Retina (tissue), 1 donor: ENCODE data around the gene CHCHD3.
A peak's percentile ranks its signal among the peaks of the same experiment; 100 is the strongest.
"Not testable (repeated sequence)": the region's sequence is repeated elsewhere in the genome, so short reads cannot be mapped to it uniquely, and the experiment has no call there.

Source experiments
- DNase-seq: peaks from one replicate; pipeline ENCODE4 v3.0.0-alpha.2; 2016

Gene CHCHD3

GRCh38 chr7:132942701-132943100 lies 139.2 kb downstream of the CHCHD3 start:
- peak; percentile 42 for DNase-seq

- DNase-seq, result no peak
Measured at GRCh38 chr7:132941905-132942304, 140.0 kb downstream of the CHCHD3 start.

GRCh38 chr7:132941428-132941827 lies 140.5 kb downstream of the CHCHD3 start:
- no peak for DNase-seq

- no peak for DNase-seq
Measured at GRCh38 chr7:132940084-132940483, 141.8 kb downstream of the CHCHD3 start.

- no peak for DNase-seq
Measured at GRCh38 chr7:132939495-132939894, 142.4 kb downstream of the CHCHD3 start.

GRCh38 chr7:132937286-132937685 lies 144.6 kb downstream of the CHCHD3 start:
- DNase-seq, result no peak

- DNase-seq, result no peak
Measured at GRCh38 chr7:132935608-132936007, 146.3 kb downstream of the CHCHD3 start.

GRCh38 chr7:132934017-132934416 lies 147.9 kb downstream of the CHCHD3 start:
- no peak for DNase-seq

GRCh38 chr7:132933072-132933458 lies 148.8 kb downstream of the CHCHD3 start:
- DNase-seq, result no peak

GRCh38 chr7:132932296-132933071 lies 149.4 kb downstream of the CHCHD3 start:
- DNase-seq, result peak; percentile 31

GRCh38 chr7:132930881-132931280 lies 151.0 kb downstream of the CHCHD3 start:
- DNase-seq, result no peak

- not testable (repeated sequence) for DNase-seq
Measured at GRCh38 chr7:132929944-132930343, 151.9 kb downstream of the CHCHD3 start.

GRCh38 chr7:132919771-132920170 lies 162.1 kb downstream of the CHCHD3 start:
- no peak for DNase-seq

GRCh38 chr7:132915647-132916046 lies 166.2 kb downstream of the CHCHD3 start:
- no peak for DNase-seq

GRCh38 chr7:132910657-132911056 lies 171.2 kb downstream of the CHCHD3 start:
- DNase-seq, result peak; percentile 37

- no peak for DNase-seq
Measured at GRCh38 chr7:132907380-132907940, 174.4 kb downstream of the CHCHD3 start.

GRCh38 chr7:132906193-132906835 lies 175.6 kb downstream of the CHCHD3 start:
- DNase-seq, result peak; percentile 48

GRCh38 chr7:132905136-132905535 lies 176.8 kb downstream of the CHCHD3 start:
- DNase-seq, result not testable (repeated sequence)

- no peak for DNase-seq
Measured at GRCh38 chr7:132904209-132904608, 177.7 kb downstream of the CHCHD3 start.

GRCh38 chr7:132902294-132902693 lies 179.6 kb downstream of the CHCHD3 start:
- not testable (repeated sequence) for DNase-seq

GRCh38 chr7:132901241-132901640 lies 180.6 kb downstream of the CHCHD3 start:
- no peak for DNase-seq

GRCh38 chr7:132899833-132900232 lies 182.1 kb downstream of the CHCHD3 start:
- DNase-seq, result no peak

- not testable (repeated sequence) for DNase-seq
Measured at GRCh38 chr7:132898641-132899175, 183.2 kb downstream of the CHCHD3 start.
